Hematopoietic multipotent progenitor cell (in vitro differentiated cells): ENCODE data around the gene CISD3. TPM values are rescaled to one million over a fixed set of nuclear protein-coding genes. Genes with fewer than 3 reads are reported as not detected.

Experiments
- DNase-seq, 3 donors: peaks; one replicate each; pipeline ENCODE4 v3.0.0-alpha.2; 2011 to 2015; ENCODE audit warnings: low read depth in 2 of 3, low spot score in 2 of 3
- total RNA-seq: library from RNA; depleted of rRNA; stranded (reverse); fragments of >200 nt; gene quantifications from one replicate; pipeline ENCODE4 v1.2.3, GENCODE V29; 2012

CISD3 gene
- total RNA-seq, 1 donor: 2.4 TPM

- peak in 1 of 3 donors; percentile 68 for DNase-seq
Observed at GRCh38 chr17:38742411-38743308, 12.5 kb downstream of the CISD3 start.

GRCh38 chr17:38743556-38744171, 13.5 kb downstream of the CISD3 start:
- no peak for DNase-seq

DNA sequence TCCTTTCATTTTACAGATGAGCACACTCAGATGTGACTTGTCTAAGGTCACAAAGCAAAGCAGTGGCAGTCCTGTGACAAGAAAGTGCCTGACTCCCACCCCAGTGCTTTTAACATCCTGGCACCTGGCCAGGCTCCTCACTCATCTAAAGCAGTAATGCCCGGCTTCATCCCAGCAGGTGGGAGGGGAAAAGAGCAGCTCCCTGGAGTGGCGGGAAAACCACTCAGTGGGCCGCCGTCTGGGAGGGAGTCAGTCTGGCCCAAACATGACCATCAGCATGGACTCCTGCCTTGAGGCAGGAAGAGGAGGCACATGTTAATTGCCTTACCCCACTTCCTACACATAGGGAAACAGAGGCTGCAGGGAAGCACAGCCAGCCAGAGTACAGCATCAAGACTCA, 15.4 kb downstream of the CISD3 start:
- DNase-seq: no peak

DNA sequence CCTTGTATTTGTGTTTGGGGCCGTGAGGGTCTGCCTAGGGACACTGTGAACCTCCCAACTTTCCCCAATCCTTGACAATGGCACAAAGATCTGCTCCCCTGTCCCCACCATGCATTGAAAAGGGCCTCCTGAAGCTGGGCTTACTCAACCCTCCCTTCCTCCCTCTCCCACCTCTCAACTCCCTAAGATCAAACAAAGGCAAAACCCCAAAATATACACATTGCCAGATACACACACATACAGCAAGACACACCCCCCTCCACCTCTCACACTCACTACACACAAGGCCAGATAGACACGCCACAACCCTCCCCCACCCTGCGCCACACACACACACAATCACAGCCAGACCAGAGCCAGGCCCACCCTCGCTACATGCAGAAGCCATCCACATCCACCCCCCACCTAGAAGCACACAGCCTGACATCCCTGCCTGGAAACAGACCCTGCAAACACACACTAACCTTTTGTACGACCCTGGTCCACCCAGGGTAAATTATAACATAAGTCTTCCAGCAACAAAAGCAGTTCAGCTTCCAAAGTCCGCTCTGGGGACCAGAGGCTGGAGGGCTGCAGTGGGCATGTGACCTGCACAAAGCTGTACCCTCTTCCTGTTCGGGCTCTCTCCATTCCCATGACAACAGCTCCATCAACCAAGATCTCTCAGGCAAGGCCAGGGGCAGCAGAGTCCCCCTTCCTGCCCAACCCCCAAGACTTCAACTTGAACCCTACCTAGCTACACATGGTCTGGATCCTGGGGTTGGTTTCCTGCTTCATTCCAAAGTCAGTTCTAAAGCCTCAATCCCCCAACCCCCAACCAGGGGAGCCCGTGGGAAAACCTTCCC, 16.1 kb downstream of the CISD3 start:
- no peak for DNase-seq

GRCh38 chr17:38746849-38747462, 16.8 kb downstream of the CISD3 start:
- DNase-seq: no peak

DNA sequence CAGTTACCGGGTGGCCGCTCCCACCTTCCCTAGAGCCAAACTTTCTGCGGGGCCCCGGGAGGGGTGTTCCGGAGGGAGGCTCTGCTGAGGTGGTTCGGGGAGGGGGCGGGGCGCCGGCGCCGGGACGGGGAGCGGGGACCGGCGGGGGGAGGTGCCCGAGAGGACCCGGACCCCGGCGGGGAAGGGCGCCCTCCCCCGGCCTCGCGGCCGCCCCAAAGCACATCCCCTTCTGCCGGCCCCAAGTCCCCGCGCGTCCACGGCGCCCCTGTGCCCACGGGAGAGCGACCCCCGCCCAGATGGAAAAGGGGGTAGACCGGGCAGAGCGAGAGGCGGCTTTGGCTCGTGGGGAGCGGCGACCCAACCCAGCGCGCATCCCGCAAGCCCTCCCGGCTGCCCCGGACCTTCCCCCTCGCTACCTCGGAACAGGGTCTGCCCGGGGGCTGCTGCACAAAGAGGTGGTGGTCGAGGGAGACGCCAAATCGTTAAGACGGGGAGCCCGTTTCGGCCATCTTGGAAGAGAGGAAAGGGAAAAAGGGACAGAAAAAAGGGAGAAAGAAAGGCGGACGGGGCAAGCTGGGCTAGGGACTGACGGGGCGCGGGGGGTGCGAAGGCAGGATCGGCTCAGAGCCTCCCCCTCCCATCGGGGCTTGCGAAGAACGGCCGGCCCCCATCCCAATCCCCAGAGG, 17.5 kb downstream of the CISD3 start:
- DNase-seq: no peak

GRCh38 chr17:38748149-38748891, 18.2 kb downstream of the CISD3 start, which contains the start of gene PCGF2:
TSS of gene PCGF2 (minus strand) at chr17:38748336. CDS start at chr17:38740402, 7,934 bp downstream.
- no peak for DNase-seq

- no peak for DNase-seq
Observed at GRCh38 chr17:38748892-38749222, 18.7 kb downstream of the CISD3 start.

GRCh38 chr17:38749223-38750043, 19.3 kb downstream of the CISD3 start:
- no peak for DNase-seq

DNA sequence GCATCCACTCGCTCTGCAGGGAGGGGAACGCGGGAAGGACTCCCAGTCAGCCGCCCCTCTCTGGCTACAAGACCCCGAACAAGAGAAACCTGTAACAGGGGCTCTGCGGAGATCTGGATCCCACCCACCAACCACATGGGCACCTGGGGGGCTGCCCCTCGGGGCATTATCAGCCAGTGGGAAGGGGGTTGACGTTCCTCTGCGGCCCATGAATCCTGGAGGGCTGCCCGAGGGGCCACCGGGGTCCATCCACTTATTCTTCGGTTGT, 19.8 kb downstream of the CISD3 start:
- DNase-seq: no peak

GRCh38 chr17:38750312-38751121, 20.4 kb downstream of the CISD3 start:
- DNase-seq: no peak

GRCh38 chr17:38751144-38751807, 21.1 kb downstream of the CISD3 start:
- DNase-seq: no peak

DNA sequence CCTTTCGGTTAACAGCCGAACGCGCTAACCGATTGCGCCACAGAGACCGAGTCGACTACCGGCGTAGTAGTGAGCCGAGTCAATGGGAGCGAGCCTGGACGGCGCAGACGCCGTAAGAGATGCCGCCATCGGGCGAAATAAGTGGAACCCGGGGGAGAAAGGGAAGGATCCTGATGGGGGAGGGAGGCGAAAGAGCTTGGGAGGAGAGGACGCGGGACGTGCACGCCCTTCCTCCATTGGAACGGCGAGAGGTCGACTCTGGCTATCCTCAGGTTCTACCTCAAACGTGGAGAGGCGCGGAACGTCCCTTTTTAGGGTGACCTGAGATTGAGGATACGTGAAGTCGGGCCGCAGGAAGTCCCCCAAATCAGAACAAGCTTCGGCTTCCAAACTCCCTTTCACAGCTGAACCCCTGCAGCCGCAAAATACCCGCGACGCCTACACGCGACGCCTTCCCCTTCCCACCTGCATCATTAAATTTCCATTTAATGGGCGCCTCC, 21.7 kb downstream of the CISD3 start:
- DNase-seq: peak; percentile 63 to 85 (median 72)

DNA sequence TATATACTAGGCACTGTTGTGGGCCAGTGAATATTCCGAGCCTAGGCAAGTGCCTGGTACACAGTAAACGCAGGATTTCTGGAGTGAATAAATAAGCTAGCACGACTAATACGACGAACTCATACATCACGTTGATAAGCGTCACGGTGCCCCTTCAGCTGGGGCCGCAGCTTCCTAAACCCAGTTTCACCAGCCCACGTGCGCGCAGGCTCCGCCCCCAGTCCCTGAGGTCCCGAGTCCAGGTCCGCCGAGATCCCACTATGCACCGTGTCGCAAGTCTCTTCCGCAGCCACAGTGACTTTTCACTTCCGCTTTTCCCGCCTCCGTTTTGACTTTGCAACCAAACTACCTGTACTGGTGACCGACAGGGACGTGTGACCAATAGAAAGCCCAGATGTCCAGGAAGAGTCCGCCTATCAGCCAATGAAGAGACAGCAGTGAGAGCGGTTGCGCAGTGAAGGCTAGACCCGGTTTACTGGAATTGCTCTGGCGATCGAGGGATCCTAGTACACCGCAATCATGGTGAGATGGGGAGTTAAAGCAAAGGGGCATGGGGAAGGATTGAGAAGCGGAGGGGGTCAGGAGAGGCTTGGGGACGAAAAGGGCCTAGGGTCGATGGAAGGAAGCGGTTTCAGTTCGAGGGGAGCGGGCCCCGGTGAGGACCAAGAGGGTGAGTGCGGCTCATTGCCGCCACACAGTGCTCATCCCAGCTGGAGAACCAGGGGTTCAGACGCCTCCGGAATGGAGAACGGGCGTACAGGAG, 22.3 kb downstream of the CISD3 start, which contains the start of gene PSMB3:
PSMB3 (plus strand) TSS at position 434 of the 763 bp plus-strand sequence; CDS start at position 520, 86 bp downstream.
- DNase-seq: peak; percentile 94 to 100 (median 99)

DNA sequence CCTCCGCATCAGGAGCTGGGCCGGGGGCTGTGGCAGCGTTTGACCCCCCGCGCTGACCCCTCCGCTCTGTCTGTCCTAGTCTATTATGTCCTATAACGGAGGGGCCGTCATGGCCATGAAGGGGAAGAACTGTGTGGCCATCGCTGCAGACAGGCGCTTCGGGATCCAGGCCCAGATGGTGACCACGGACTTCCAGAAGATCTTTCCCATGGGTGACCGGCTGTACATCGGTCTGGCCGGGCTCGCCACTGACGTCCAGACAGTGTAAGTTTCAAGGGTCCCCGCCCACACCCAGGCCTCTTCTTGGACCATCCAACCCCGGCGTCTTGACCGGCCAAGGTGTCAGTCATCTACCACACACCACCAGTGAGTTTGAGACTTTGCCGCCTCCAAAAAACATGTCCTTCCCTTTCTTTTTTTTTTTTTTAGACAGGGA, 22.9 kb downstream of the CISD3 start:
- no peak for DNase-seq

GRCh38 chr17:38761612-38762011, 31.5 kb downstream of the CISD3 start:
- DNase-seq: peak in 1 of 3 donors; percentile 52
